Middle frontal gyrus (tissue), 1 donor: ENCODE measurements around the gene CLTB.

Experiments used
- DNase-seq: peaks from one replicate; pipeline ENCODE4 v3.0.0-alpha.2; 2015; ENCODE audit warnings: low spot score; ENCODE audit errors: extremely low spot score

Gene CLTB

GRCh38 chr5:176355400-176356178 is 60.8 kb downstream of the CLTB start:
- DNase-seq, result no peak

DNA sequence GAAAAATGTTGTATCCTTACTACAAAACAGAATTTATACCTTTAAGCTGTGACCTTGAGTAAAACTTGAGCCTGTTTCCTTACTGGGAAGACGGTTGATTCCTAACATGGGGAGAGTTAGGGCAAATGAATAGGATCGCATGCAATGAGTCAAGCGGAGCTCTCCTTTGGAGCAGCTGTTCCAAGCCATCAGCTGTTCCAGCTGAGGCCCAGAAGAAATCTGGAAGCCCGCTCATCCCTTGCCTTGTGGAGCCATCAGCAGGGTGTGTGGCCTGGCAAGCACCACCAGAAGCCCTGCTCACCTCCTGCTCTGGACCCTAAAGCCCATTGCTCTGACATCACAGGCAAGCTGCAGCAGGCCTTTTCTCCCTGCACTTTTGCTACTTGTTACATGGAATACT is 62.8 kb downstream of the CLTB start:
- no peak for DNase-seq

DNA sequence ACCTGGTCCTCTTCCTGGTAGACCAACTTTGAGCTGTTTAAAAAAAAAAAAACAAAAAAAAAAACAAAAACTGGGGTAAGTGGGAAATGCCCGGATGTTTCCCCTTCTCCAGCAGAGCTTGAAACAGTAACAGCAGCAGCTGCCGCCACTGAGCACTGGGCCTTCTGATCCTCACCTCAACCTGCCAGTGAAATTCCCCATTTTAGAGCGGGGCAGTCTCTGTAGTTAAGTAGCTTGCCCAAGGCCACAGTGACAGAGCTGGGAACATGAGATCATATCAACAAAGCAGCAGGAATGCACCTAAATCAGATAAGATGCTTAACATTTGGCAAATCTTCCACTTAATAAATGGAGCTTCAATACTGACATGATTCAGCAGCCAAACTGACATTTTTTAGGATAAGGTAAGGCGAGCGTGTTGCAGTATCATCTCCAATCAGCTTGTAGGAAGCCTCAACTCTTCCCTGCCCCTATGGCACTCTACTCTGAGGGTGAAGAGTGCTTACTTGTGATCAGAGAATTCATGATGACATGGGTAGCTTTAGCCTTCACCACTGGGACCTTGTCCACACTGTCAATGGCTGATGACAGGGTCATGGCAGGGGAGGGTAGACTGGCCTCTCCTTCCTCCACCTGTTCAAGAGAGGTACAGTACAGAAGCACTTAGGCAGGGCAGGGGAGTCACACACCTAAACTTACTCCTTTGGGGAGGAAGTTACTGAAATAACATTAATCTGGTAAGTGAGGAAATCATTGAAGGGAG is 64.0 kb downstream of the CLTB start:
- DNase-seq, result no peak

- DNase-seq, result no peak
These were observed 65.9 kb downstream of the CLTB start for GRCh38 chr5:176350416-176350815.

GRCh38 chr5:176342766-176343458 is 73.4 kb downstream of the CLTB start:
- DNase-seq, result no peak
